Effector memory CD8-positive, alpha-beta T cell (primary cell): ENCODE measurements around the gene NTSR1.

Experiments
- ATAC-seq: fragments of 150-1000 bp; cut with Tn5 transposase; replicated peaks from 2 replicates; pipeline ENCODE4 v1.10.0; 2021; ENCODE audit warnings: mild to moderate bottlenecking, moderate library complexity
- DNase-seq, 3 experiments: peaks; one replicate each; pipeline ENCODE4 v3.0.0; 2021
- H3K27ac Mint-ChIP-seq, 2 donors: one replicate each; pipeline ENCODE4 v1.8.0; 2022; ENCODE audit warnings: mild to moderate bottlenecking in 2 of 2, mixed read lengths in 2 of 2, moderate library complexity in 2 of 2
- H3K27me3 Mint-ChIP-seq, 2 donors: one replicate each; pipeline ENCODE4 v1.8.0; 2022; ENCODE audit warnings: mixed read lengths in 2 of 2
- H3K36me3 Mint-ChIP-seq: one replicate; pipeline ENCODE4 v1.8.0; 2022; ENCODE audit warnings: mild to moderate bottlenecking, moderate library complexity, mixed read lengths; ENCODE audit not compliant: insufficient read depth
- H3K4me1 Mint-ChIP-seq, 2 donors: one replicate each; pipeline ENCODE4 v1.8.0; 2022; ENCODE audit warnings: low read depth in 2 of 2, mixed read lengths in 2 of 2
- H3K4me3 Mint-ChIP-seq, 2 donors: one replicate each; pipeline ENCODE4 v1.8.0; 2022; ENCODE audit warnings: mild to moderate bottlenecking in 2 of 2, mixed read lengths in 2 of 2, moderate library complexity in 2 of 2
- H3K9me3 Mint-ChIP-seq, 2 donors: one replicate each; pipeline ENCODE4 v1.8.0; 2022; ENCODE audit warnings: mixed read lengths in 2 of 2

The NTSR1 gene

GRCh38 chr20:62761759-62762131, 53.1 kb downstream of the NTSR1 start:
- H3K27me3 Mint-ChIP-seq, result peaks cover 0 to 35% of the 10 kb centered on the region in 2 donors
- H3K27ac Mint-ChIP-seq, result no peak overlapping the region
- no peak overlapping the region for H3K4me3 Mint-ChIP-seq
- H3K9me3 Mint-ChIP-seq, result no peaks in the 10 kb centered on the region
- DNase-seq (no peak), ATAC-seq (no peak)
- H3K4me1 Mint-ChIP-seq, result peaks cover 0 to 3% of the 10 kb centered on the region in 2 donors
- peaks cover 6% of the 10 kb centered on the region for H3K36me3 Mint-ChIP-seq

- peaks cover 4 to 6% of the 10 kb centered on the region in 2 donors for H3K4me1 Mint-ChIP-seq
- peaks cover 0 to 32% of the 10 kb centered on the region in 2 donors for H3K27me3 Mint-ChIP-seq
- H3K27ac Mint-ChIP-seq, result no peak overlapping the region
- no peaks in the 10 kb centered on the region for H3K9me3 Mint-ChIP-seq
- H3K36me3 Mint-ChIP-seq, result peaks cover 6% of the 10 kb centered on the region
- DNase-seq (no peak), ATAC-seq (no peak)
- H3K4me3 Mint-ChIP-seq, result no peak overlapping the region
These were observed 53.7 kb downstream of the NTSR1 start for GRCh38 chr20:62762376-62762775.

GRCh38 chr20:62762801-62763368, 54.2 kb downstream of the NTSR1 start:
- no peak for DNase-seq
- peaks cover 0 to 27% of the 10 kb centered on the region in 2 donors for H3K27me3 Mint-ChIP-seq
- ATAC-seq, result no peak
- H3K36me3 Mint-ChIP-seq, result peaks cover 6% of the 10 kb centered on the region
- no peak overlapping the region for H3K4me3 Mint-ChIP-seq
- peaks cover 6% of the 10 kb centered on the region in 2 donors for H3K4me1 Mint-ChIP-seq
- H3K27ac Mint-ChIP-seq, result no peak overlapping the region
- H3K9me3 Mint-ChIP-seq, result no peaks in the 10 kb centered on the region

- Mint-ChIP-seq H3K27me3 (peaks cover 0 to 22% of the 10 kb centered on the region in 2 donors), H3K4me3 (no peak overlapping the region)
These were observed 54.8 kb downstream of the NTSR1 start for GRCh38 chr20:62763404-62763803.

GRCh38 chr20:62764156-62764935, 55.7 kb downstream of the NTSR1 start:
- no peak for DNase-seq
- ATAC-seq, result no peak
- Mint-ChIP-seq H3K27me3 (peaks cover 0 to 12% of the 10 kb centered on the region in 2 donors), H3K27ac (no peak overlapping the region), H3K4me3 (no peak overlapping the region), H3K4me1 (peaks cover 3 to 17% of the 10 kb centered on the region in 2 donors), H3K36me3 (peaks cover 3% of the 10 kb centered on the region), H3K9me3 (no peaks in the 10 kb centered on the region)

More at GRCh38 chr20:62763404-62763803, 54.8 kb downstream of the NTSR1 start:
- Mint-ChIP-seq H3K27ac (no peak overlapping the region), H3K36me3 (peaks cover 3% of the 10 kb centered on the region), H3K4me1 (peaks cover 3 to 9% of the 10 kb centered on the region in 2 donors), H3K9me3 (no peaks in the 10 kb centered on the region)
- ATAC-seq (no peak), DNase-seq (no peak)

- ATAC-seq (no peak), DNase-seq (no peak)
- Mint-ChIP-seq H3K4me1 (peaks cover 3 to 17% of the 10 kb centered on the region in 2 donors), H3K4me3 (no peak overlapping the region), H3K9me3 (no peaks in the 10 kb centered on the region), H3K27ac (no peak overlapping the region), H3K36me3 (peaks cover 3% of the 10 kb centered on the region), H3K27me3 (peaks cover 0 to 11% of the 10 kb centered on the region in 2 donors)
These were observed 56.4 kb downstream of the NTSR1 start for GRCh38 chr20:62765021-62765420.

- peaks cover 3 to 17% of the 10 kb centered on the region in 2 donors for H3K4me1 Mint-ChIP-seq
- no peak overlapping the region for H3K4me3 Mint-ChIP-seq
- ATAC-seq (no peak), DNase-seq (no peak)
- no peaks in the 10 kb centered on the region for H3K9me3 Mint-ChIP-seq
- peaks cover 0 to 11% of the 10 kb centered on the region in 2 donors for H3K27me3 Mint-ChIP-seq
- peaks cover 3% of the 10 kb centered on the region for H3K36me3 Mint-ChIP-seq
- H3K27ac Mint-ChIP-seq, result no peak overlapping the region
These were observed 56.9 kb downstream of the NTSR1 start for GRCh38 chr20:62765432-62766070.

- Mint-ChIP-seq H3K27me3 (peaks cover 0 to 11% of the 10 kb centered on the region in 2 donors), H3K4me3 (no peak overlapping the region), H3K27ac (no peak overlapping the region), H3K9me3 (no peaks in the 10 kb centered on the region), H3K36me3 (peaks cover 3% of the 10 kb centered on the region), H3K4me1 (peaks cover 3 to 17% of the 10 kb centered on the region in 2 donors)
- DNase-seq, result no peak
- ATAC-seq, result no peak
These were observed 57.4 kb downstream of the NTSR1 start for GRCh38 chr20:62766071-62766450.

GRCh38 chr20:62766716-62767115, 58.1 kb downstream of the NTSR1 start:
- Mint-ChIP-seq H3K27ac (peak overlapping the region in 1 of 2 donors; percentile 83), H3K4me3 (no peak overlapping the region), H3K27me3 (peaks cover 0 to 11% of the 10 kb centered on the region in 2 donors), H3K9me3 (no peaks in the 10 kb centered on the region), H3K4me1 (peaks cover 3 to 17% of the 10 kb centered on the region in 2 donors), H3K36me3 (peaks cover 3% of the 10 kb centered on the region)
- no peak for ATAC-seq
- DNase-seq, result no peak

GRCh38 chr20:62768234-62768546, 59.6 kb downstream of the NTSR1 start:
- peaks cover 5 to 17% of the 10 kb centered on the region in 2 donors for H3K4me1 Mint-ChIP-seq
- peak overlapping the region in 1 of 2 donors; percentile 42 for H3K27ac Mint-ChIP-seq
- DNase-seq (no peak), ATAC-seq (no peak)
- peaks cover 0 to 11% of the 10 kb centered on the region in 2 donors for H3K27me3 Mint-ChIP-seq
- H3K36me3 Mint-ChIP-seq, result peaks cover 3% of the 10 kb centered on the region
- no peak overlapping the region for H3K4me3 Mint-ChIP-seq
- H3K9me3 Mint-ChIP-seq, result no peaks in the 10 kb centered on the region

GRCh38 chr20:62768551-62769287, 60.1 kb downstream of the NTSR1 start:
- Mint-ChIP-seq H3K36me3 (peaks cover 3% of the 10 kb centered on the region), H3K4me3 (no peak overlapping the region), H3K27ac (peak overlapping the region in 1 of 2 donors; percentile 42), H3K9me3 (no peaks in the 10 kb centered on the region), H3K27me3 (peaks cover 0 to 11% of the 10 kb centered on the region in 2 donors), H3K4me1 (peaks cover 6 to 17% of the 10 kb centered on the region in 2 donors)
- DNase-seq, result no peak
- no peak for ATAC-seq

- DNase-seq, result no peak
- Mint-ChIP-seq H3K36me3 (peaks cover 3% of the 10 kb centered on the region), H3K4me3 (no peak overlapping the region), H3K27me3 (peaks cover 0 to 11% of the 10 kb centered on the region in 2 donors), H3K9me3 (no peaks in the 10 kb centered on the region), H3K4me1 (peaks cover 6 to 17% of the 10 kb centered on the region in 2 donors), H3K27ac (no peak overlapping the region)
- no peak for ATAC-seq
These were observed 60.9 kb downstream of the NTSR1 start for GRCh38 chr20:62769346-62770071.
